CD4-positive, alpha-beta T cell treated with Interleukin-17A for 4 hours (primary cell): Measurements from ENCODE around the gene CKAP2L.
A peak's percentile ranks its signal among the peaks of the same experiment; 100 is the strongest.

ENCODE experiments used
- DNase-seq: peaks from one replicate; pipeline ENCODE4 v3.0.0-alpha.2; 2020; ENCODE audit warnings: mixed read lengths

Gene CKAP2L, protein sequence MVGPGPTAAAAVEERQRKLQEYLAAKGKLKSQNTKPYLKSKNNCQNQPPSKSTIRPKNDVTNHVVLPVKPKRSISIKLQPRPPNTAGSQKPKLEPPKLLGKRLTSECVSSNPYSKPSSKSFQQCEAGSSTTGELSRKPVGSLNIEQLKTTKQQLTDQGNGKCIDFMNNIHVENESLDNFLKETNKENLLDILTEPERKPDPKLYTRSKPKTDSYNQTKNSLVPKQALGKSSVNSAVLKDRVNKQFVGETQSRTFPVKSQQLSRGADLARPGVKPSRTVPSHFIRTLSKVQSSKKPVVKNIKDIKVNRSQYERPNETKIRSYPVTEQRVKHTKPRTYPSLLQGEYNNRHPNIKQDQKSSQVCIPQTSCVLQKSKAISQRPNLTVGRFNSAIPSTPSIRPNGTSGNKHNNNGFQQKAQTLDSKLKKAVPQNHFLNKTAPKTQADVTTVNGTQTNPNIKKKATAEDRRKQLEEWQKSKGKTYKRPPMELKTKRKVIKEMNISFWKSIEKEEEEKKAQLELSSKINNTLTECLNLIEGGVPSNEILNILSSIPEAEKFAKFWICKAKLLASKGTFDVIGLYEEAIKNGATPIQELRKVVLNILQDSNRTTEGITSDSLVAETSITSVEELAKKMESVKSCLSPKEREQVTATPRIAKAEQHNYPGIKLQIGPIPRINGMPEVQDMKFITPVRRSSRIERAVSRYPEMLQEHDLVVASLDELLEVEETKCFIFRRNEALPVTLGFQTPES

DNA sequence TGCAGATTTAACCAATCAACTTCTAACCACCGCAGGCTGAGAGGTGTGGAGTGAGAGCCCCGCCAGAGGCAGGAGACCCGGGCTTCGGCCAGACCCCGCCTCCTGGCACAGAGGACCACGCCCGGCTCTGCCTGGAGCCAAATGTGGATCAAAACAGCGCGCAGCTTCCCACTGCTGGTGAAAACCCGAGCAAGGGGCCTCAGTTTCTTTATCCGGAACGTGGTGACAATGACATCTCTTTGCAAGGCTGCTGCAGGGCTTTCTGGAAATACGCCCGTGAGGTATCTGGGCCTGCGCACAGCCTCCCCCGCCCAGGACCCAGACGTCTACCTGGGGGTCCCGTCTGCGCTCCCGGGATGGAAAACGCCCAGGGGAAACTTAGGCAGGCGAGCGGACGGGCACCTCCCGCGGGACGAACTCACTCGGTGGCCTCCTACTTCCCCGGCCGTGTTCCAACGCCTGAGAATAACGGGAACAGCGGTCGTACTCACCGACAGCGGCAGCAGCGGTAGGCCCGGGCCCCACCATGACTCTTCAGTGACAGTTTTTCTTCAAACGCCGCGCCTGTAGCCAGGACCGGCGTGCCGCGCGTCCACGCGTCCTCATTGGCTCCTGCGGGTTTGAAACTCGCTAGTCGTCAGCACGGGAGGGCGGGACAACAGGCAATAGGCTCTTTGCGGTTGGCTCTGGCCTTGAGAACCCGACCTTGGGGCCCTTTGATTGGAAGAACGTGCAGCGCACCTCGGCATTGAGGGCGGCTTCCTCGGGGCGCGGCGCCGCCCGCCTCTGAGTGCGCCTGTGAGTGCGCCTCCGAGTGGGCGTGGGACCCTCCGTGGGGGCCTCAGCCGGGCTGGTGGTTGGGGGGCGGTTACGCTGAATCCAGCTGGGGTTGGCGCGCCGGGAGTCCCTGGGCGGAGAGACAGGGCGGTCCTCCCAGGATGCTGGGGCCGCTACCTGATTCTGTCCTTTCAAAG is at the start of gene CKAP2L:
CKAP2L (minus strand) TSS at position 539 of the 974 bp plus-strand sequence; CDS start at position 528, 11 bp downstream.
- peak; percentile 96 for DNase-seq

DNA sequence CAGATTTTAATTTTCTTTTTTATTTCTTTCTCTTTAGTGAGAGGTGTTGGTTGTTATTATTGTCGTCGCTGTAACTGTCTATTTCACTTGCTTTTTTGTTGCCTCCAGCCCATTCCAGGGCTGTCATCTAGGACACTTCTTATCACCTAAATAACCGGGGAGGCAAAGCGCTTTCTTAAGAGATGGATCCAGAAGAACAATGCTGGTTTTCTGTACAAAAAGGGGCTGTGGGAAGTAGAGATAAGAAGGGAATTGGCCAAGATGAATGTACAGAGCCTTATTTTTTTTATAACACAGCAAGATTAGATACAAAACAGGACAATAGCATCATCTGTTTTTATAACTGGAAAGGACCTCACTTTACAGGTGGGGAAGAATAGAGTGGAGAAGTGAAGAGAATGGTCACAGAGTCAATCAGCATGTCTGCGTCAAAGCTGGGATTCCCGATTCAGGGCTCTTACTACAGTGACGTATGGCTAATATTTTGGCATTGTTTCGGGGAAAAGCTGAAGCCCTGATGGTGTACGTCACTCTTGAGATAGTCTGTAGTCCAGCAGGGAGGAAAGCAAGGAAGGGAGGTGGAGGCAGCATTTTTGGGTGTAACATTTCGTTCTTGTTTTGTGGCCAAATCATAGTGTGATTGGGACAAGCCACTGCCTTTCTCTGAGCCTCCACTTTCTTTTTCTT is 49.0 kb upstream of the CKAP2L start:
- no peak for DNase-seq

DNA sequence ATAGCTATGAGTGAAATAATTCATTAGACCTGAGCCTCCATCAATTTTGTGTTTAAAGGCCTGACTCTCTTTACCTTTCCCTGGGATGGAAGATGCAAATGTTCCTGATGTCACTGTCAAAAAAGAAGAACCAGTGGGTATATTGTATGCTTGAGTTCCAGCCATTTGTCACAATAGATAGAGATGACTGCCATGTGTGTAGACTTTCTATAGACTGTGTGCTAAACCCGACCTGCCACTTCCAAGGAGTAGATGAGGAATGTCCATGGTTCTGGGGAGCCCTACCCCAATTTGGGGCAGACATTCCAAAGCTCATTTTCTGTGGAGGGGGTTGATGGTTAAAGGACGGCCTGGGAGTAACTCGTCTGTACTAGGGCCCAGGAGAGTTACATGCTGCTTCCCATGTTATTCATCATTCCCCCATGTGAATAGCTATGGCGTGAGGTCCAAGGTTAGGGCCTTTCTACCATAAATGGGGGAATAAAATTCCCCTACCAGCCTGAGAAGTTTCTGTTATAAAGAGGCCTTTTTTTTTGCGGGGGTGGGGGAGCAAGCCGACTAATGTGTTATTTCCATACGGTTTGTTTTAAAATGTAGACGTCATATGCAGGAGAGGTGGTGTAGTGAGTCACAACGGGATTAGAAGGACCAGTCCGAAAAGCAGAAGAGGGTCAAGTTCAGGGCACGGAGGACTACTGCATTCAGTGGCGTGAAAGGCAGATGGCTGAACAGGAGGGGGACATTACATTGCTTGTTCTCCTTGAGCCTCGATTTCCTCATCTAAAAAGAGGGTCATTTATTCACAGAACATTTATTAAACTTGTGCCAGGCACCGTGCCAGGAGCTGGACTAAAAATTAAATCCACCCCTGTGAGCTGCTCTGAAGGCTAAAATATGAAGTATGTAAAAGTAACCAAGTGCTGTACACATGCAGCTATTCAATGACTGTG is 48.2 kb upstream of the CKAP2L start:
- no peak for DNase-seq

DNA sequence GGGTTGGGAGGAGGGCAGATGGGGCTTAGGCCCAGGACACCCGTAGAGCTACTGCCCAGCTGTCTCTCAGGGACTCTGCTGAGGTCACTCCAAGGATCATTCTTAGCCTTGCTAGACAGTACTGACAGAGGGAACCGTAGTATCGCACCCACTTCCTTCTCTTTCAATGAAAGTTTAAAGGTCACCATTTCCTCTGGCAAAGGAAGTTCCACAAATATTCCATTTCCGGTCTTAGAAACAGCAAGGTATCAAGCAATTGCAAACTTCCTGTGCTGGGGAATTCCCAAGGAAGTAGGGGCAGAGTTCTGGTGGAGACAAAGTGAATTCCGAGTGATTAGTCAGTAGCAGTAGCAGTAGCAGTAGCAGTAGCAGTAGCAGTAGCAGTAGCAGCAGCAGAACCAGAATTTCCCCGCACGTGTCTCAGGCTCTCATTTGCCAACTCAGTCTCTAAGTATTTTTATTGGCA is 47.5 kb upstream of the CKAP2L start:
- no peak for DNase-seq

DNA sequence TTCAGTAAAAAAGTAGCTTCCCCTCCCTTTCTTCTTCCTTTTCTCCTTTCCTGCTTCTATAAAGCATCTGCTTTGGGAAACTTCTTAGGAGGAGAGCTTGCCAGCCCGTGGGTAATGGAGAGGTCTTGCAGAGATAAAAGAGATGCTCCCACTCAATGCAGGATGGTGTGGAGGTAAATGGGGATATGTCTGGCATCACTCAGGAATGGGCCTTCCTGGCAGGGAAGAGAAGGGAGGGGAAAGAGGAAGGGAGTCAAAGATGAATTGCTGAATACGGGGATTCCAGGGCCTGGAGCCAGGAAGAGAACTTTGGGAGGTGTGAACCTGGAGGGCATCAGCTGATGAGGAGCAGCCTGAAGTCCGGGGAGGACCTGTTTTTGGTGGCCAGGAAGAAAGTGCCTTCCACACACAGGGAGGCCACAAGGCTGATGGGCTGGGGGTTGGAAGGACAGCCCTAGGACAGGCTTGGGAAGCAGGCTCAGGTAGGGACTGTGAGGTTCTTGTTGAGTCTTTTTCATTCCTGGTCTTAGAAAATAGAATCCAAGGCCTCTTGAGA is 46.9 kb upstream of the CKAP2L start:
- no peak for DNase-seq

DNA sequence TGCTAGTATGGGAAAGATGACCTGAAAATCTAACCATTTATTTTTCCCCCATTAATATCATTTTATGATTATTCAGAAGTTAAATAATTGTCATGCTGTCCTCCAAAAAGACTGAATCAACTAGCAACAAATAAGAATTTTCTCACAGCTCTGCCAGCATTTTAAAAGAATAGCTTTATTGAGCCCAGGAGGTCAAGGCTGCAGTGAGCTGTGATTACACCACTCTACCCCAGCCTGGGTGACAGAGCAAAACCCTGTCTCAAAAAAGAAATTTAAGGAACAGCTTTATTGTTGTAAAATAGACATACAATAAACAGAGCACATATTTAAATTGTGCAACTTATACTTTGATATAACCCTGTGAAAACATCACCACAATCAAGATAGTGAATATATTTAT is 44.7 kb upstream of the CKAP2L start:
- DNase-seq = no peak

DNA sequence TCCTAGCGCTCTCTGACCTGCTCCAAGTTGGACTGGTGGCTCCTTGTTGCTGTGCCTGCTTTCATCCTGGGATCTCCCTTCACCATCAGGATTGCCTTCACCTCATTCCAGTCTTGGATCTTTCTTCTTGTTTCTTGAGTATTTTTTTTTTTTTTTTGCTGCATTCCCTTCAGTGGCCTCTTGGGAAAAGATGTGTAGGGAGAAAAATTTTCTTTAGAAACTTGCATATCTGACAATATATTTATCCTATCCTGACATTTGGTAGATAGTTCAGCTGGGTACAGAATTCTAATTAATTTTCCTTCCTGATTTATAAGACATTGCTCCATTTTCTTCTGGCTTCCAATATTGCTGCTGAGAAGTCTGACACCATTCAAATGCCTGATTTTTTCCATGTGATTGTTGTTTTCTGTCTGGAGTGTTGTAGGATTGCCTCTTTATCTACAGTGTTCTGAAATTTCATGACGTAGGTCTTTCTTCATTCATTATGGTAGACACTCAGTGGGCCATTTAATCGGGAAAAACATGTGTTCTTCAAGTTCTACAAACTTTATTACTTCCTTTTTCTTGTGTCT is 42.9 kb upstream of the CKAP2L start:
- DNase-seq = no peak

DNA sequence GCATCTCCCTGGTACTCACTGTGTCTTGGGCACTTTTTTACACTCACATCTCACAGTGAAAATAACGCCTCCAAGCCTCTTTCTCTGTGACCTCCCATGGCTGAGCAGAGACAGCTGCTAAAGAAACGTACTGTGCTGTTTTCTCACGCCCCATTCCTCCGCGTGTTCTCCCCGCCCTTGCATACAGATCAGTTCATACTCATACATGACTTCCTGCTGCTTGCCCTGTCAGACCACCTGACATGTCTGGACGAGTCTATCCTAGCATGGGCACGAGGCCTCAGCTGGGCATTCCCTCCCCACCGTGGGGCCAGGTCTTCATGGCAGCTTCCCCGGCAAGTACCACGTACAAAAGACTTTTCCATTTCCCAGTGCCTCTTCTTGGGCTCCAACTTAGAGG is 41.1 kb upstream of the CKAP2L start:
- no peak for DNase-seq

DNA sequence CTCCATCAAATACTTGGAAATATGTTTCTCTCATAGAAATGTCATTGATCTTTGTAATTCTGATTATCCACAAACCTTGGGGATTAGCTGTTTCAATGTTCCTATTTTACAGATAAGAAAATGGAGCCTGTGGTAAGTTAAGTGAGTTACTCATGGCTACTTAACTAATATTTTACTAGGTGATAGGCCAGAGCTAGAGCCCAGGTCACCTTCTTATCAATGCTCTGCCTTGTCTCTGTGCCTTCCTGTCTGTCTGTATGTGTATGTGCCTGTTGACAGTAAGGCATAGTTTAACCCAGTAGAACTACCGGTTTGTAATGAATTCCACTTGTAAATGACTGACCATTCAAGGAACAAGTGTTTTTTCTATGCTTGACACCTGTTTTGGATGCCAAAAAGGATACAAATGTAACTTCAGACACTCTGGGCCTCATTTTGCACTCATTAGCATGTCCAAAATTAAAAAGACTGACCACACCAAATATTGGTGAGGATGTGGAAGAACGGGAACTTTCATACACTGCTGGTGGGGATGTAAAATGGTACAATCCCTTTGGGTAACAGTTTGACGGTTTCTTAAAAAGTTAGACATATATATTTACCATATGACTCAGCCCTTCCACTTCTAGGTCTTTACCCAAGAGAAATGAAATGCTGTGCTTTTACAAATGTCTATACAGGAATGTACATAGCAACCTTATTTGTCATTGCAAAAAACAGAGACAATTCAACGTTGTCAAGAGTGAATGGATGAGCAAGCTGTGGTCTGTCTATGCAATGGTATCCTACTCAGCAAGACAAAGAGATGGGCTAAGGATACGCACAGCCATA is 39.5 kb upstream of the CKAP2L start:
- no peak for DNase-seq

DNA sequence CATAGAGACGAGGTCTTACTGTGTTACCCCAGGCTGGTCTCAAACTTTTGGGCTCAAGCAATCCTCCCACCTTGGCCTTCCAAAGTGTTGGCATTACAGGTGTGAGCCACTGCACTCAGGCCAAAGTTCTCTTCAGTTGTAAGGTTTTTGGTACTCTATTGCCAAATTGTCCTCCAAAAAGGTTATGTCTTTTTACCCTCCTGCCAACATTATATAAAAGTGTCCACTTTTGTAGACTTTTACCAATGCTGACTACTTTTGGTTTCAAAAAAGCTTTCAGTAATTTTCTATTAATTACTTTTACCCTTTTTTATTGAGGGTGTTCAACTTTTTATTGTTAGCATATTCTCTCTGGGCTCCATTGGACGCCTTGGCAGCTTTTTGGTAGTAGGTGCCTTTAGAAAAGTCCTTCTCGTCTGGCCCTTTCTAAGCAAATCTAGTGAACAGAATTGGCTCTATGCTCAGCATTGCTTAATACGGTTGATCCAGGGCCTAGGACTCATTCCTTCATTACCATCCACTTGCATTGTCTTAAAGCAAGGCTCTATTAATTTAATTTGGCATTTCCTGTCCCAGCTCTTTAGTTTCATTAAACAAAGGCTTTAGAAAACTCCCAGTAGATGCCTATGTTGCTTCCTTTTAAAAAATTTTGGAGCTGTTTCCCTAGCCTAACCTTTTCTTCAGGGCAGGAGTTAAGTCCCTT is 36.6 kb upstream of the CKAP2L start:
- no peak for DNase-seq

DNA sequence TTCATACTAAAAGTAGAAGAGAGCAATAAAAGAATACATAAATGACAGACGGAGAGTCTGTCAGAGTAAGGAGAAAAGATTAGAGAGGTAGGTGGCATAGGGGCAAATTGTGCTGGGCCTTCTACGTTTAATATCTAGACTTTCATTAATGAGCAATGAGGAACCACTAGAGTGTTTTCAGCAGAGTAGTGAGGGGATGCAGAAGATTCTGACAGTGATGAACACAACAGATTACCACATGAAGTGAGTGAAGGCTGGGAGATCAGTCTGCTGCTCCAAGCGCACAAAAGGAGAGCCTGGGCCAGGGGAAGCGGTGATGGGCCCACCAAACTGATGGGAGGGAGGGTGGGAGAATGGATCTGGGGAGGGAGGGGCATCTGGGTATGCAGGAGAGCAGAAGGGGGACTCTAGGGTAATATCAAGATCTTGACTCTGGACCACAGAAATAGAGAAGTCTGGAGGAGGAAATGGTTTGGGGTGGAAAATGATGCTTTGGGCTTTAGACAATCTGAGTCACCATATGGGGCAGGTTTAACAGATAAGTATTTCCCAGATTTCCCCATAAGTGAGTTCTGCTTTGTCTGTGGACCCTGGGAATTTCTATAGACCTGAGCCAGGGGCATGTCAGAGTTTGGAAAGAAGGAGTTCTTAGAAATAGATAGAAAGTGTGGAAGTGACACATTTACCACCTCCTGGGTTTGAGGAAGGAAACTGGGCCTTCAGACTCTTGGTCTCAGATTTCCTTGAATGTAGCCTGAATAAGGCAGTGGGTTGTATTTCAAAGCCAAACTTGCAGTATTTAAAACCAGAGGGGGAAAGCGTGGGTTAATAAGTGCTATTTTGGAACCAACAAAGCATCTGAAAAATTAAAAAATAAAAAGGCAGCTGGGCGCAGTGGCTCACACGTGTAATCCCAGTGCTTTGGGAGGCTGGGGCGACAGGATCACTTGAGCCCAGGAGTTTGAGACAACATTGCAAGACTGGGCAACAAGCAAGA is 34.9 kb upstream of the CKAP2L start:
- no peak for DNase-seq

DNA sequence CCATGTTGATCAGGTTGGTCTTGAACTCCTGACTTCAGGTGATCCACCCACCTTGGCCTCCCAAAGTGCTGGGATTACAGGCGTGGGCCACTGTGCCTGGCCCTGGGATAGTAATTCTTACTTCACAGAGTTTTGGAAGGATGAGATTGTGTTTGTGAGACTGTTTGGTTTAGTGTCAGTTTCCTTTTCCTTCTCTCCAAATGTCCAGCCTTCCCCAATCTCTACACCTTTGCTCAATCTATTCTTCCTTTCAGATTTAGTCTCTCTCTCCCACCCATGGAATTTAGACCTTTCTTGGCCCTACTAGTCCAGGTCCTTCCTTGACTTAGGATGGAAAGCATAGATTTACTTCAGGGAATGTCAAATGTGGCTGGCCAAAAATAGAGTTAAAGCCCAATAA is 32.1 kb upstream of the CKAP2L start:
- DNase-seq = no peak

DNA sequence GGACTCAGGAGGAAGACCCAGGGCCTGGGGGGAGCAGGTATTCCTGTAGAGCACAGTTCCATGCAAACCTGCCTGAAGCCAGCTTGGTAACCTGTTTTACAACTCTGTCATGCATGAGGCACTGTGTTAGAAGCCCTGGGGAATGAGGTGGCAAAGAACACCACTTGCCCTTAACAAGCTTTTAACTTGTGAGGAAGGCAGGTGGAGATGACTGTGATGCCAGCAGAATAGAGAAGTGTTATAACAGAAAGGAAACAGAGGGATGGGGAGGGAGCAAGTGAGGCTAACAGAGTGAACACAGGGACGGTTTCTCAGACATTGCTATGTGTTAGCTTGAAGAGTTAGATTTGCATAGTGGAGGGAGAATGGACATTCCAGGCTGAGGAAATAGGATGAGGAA is 31.4 kb upstream of the CKAP2L start:
- no peak for DNase-seq

DNA sequence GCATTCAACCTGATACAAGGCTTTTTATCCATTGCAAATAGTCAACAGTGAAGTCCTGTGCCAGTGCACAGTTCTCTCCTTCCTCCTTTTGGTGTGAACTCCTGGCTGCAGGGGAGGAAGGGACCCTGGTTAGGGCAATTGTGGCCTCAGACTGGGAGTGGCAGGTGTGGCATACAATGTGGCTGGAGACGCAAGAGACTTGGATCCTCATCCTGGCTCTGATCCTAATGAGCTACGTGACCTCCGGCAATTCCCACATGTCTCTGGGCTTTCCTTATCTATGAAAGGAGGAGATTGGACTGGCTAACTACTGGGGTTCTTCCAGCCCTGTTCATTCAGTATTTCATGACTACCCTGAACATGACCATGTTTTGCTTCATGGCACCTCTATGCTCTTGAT is 30.4 kb upstream of the CKAP2L start:
- DNase-seq = no peak

DNA sequence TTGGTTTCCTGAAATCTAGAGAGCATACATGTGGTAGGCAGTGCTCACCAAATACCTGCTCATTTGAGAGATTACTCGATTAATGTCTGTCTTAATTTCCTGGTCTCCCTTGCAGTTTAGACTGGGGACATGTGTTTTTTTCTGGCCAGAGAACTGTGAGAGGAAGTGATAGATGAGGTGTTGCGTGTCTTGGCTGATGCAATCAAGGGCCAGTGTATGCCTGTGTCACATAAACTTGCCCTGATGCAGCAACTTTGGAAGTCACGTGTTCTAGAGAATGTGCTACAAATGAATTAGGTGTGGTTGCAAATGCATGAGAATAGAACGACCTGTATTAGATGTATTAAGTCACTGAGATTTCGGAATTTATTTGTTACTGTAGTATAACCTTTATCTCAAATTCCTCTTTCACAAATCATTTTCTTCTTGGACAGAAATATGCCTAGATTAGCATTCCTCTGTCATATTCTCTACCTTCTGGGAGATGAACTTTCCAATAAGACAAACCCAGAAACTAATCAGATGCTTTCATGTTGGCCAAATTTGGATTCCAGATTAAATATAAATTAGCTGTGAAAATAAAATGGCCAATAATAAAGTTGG is 29.8 kb upstream of the CKAP2L start:
- no peak for DNase-seq

DNA sequence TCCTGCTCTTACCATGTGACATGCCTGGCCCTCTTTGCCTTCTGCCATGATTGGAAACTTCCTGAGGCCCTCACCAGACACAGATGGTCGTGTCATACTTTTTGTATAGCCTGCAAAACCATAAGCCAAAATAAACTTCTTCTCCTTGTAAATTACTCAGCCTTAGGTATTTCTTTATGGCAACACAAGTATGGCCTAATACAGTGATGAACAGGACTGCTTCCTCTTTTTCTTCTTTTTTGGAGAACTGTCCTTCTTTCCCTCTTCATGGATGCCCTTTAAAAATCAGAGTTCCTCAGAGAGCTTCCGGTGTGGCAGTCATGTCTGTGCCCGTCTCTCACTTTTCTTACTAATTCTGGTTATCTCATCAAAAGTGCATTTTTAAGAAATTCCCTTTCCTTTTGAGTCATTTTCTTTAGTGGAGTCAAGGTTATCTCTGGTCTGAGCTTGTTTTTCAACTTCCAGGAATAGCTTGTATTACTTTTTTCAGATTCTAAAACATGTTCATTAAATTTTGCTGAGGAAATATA is 29.1 kb upstream of the CKAP2L start:
- no peak for DNase-seq

DNA sequence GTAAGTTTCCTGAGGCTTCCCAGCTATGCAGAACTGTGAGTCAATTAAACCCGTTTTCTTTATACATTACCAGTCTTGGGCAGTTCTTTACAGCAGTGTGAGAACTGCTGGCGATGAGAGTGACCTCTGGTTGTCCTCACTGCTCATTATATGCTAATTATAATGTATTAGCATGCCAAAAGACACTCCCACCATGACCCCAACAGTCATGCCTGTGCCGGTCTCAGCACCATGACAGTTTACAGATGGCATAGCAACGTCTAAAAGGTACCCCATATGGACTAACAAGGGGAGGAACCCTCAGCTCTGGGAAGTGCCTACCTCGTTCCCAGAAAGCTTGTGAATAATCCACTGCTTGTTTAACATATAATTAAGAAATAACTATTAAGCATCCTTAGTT is 28.0 kb upstream of the CKAP2L start:
- DNase-seq = no peak
